Adipocyte (in vitro differentiated cells): ENCODE results near the gene ID2.

Source experiments
- DNase-seq: peaks from one replicate; pipeline ENCODE4 v3.0.0-alpha.2; 2015; ENCODE audit warnings: low read depth
- H3K27me3 ChIP-seq: replicated peaks from 2 replicates; pipeline ENCODE4 v1.7.0; 2013; ENCODE audit warnings: mild to moderate bottlenecking, low read length, moderate library complexity; ENCODE audit not compliant: control insufficient read depth, insufficient read depth
- H3K36me3 ChIP-seq: 2 replicates; pipeline ENCODE4 v1.7.0; 2013; ENCODE audit warnings: low read length, mild to moderate bottlenecking, moderate library complexity; ENCODE audit not compliant: control insufficient read depth, insufficient read depth, severe bottlenecking
- H3K4me1 ChIP-seq: 2 replicates; pipeline ENCODE4 v1.7.0; 2013; ENCODE audit warnings: mild to moderate bottlenecking, low read length, moderate library complexity; ENCODE audit not compliant: control insufficient read depth, insufficient read depth
- H3K4me3 ChIP-seq: 2 replicates; pipeline ENCODE4 v1.7.0; 2013; ENCODE audit warnings: mild to moderate bottlenecking, low read length, moderate library complexity
- H3K9ac ChIP-seq: 2 replicates; pipeline ENCODE4 v1.7.0; 2013; ENCODE audit warnings: mild to moderate bottlenecking, low read length, moderate library complexity
- H3K9me3 ChIP-seq: 2 replicates; pipeline ENCODE4 v1.7.0; 2013; ENCODE audit warnings: mild to moderate bottlenecking, low read length, moderate library complexity; ENCODE audit not compliant: control insufficient read depth

The ID2 gene, protein sequence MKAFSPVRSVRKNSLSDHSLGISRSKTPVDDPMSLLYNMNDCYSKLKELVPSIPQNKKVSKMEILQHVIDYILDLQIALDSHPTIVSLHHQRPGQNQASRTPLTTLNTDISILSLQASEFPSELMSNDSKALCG

DNA sequence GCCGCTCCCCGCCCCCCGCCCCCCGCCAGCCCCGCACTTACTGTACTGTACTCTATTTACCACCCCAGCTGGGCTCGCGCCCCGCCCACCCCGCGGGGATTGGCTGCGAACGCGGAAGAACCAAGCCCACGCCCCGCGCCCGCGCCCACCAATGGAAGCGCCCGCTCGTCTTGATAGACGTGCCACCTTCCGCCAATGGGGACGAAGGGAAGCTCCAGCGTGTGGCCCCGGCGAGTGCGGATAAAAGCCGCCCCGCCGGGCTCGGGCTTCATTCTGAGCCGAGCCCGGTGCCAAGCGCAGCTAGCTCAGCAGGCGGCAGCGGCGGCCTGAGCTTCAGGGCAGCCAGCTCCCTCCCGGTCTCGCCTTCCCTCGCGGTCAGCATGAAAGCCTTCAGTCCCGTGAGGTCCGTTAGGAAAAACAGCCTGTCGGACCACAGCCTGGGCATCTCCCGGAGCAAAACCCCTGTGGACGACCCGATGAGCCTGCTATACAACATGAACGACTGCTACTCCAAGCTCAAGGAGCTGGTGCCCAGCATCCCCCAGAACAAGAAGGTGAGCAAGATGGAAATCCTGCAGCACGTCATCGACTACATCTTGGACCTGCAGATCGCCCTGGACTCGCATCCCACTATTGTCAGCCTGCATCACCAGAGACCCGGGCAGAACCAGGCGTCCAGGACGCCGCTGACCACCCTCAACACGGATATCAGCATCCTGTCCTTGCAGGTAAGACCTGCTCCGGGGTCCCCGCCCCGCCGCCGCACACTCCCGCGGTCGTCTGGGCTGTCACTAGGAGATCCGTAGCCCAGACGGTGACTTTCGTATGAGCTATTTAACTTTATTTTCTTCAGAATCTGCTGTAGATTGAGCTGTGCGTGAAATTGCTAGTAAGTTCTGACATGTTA, at the start of gene ID2:
Gene ID2, plus strand, starts transcription at position 271 of the 907 bp plus-strand sequence. Its CDS starts 110 bp downstream, at position 381.
- peak; percentile 99 for DNase-seq
- peak within 1 kb of the TSS; percentile 91 for H3K4me3 ChIP-seq

DNA sequence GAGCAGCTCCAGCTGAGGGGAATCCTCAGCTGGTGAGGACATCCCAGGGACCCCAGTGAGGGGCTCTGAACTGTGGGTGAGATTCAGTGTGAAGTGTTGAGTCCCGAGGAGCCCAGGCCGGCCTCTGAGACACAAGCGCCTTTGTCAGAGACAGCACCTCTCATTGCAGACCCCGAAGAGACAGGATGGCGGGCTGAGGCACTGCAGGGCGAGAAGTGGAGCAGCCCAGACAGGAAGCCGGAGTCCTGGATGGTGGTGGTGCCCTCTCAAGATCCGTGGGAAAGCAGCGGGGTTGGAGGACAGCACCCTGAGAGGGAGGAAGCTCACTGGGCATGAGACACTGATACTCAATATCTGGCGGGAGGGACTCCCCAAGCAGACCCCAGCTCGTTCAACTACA, 49.1 kb upstream of the ID2 start:
- peaks cover 8% of the 10 kb centered on the region for H3K27me3 ChIP-seq
- peaks cover 7% of the 10 kb centered on the region for H3K4me1 ChIP-seq
- no peaks in the 10 kb centered on the region for H3K9me3 ChIP-seq
- H3K36me3 ChIP-seq, result no peaks in the 10 kb centered on the region
- no peak for DNase-seq
- no peak overlapping the region for H3K9ac ChIP-seq
- H3K4me3 ChIP-seq, result no peak overlapping the region

More for the DNA sequence above, at the start of gene ID2:
- H3K4me1 ChIP-seq, result peaks cover 34% of the 10 kb centered on the region
- H3K9ac ChIP-seq, result peak within 1 kb of the TSS; percentile 98
- H3K27me3 ChIP-seq, result no peaks in the 10 kb centered on the region
- no peaks in the 10 kb centered on the region for H3K36me3 ChIP-seq
- H3K9me3 ChIP-seq, result no peaks in the 10 kb centered on the region

DNA sequence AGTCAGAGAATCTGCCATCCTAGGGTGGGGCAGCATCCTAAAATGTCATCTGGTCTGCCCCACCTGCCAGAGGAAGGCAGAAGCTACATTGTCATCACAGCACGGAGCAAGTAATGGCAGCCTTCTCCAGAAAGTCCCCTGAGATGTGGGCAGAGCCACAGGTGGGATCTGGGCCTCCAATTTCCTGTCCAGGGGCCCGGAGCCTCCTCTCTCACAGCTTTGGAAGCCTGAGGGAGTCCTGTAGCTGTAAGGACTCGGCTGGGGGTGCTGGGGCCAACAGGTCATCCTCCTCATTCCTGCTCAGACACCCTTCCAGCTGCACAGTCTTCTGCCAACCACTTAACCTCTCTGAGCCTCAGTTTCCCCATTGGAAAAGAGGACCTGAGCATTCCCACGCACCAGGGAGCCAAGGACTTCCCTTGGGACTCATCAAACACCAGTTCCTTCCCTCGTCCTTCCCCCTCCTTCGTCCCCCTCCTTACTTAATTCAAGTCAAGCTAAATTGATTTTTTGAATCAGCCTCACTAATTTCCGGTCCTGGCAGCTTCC, 48.6 kb upstream of the ID2 start:
- no peaks in the 10 kb centered on the region for H3K9me3 ChIP-seq
- DNase-seq, result no peak
- H3K27me3 ChIP-seq, result peaks cover 8% of the 10 kb centered on the region
- H3K4me3 ChIP-seq, result no peak overlapping the region
- H3K9ac ChIP-seq, result no peak overlapping the region
- peaks cover 7% of the 10 kb centered on the region for H3K4me1 ChIP-seq
- H3K36me3 ChIP-seq, result no peaks in the 10 kb centered on the region

- peak; percentile 68 for DNase-seq
- Histone ChIP-seq H3K9ac (no peak overlapping the region), H3K27me3 (peaks cover 8% of the 10 kb centered on the region), H3K4me3 (no peak overlapping the region), H3K9me3 (no peaks in the 10 kb centered on the region), H3K4me1 (peaks cover 7% of the 10 kb centered on the region), H3K36me3 (no peaks in the 10 kb centered on the region)
These were observed 48.0 kb upstream of the ID2 start for GRCh38 chr2:8633735-8634313.

DNA sequence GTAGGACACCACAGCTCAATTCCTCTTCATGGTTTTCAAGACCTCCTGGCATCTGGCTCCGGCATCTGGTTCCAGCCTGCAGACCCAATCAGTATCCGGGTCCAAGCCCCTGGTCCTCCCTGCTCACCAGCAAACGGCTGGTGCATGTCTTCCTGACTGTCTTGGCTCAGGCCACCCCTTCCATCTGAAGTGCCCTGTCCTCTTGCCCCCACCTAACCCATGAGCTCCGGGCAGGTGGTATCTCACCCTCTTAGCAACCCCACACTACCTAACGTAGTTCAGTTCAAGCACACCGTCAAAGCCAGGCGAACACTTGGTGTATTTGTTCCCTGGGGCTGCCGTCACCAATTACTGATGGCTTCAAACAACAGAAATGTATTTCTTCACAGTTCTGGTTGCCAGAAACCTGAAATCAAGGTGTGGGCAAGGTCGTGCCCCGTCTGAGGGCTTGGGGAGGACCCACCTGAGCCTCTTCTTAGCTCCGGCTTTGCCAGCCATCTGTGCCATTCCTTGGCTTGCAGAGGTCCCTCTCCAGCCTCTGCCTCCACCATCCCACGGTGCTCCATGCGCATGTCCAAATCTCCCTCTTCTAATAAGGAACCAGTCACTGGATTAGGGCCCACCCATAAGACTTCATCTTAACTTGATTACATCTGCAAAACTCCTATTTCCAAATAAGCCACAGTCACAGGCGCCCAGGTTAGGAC, 47.2 kb upstream of the ID2 start:
- DNase-seq, result no peak
- no peak overlapping the region for H3K9ac ChIP-seq
- no peaks in the 10 kb centered on the region for H3K36me3 ChIP-seq
- no peaks in the 10 kb centered on the region for H3K9me3 ChIP-seq
- H3K4me3 ChIP-seq, result no peak overlapping the region
- peaks cover 7% of the 10 kb centered on the region for H3K4me1 ChIP-seq
- H3K27me3 ChIP-seq, result peaks cover 6% of the 10 kb centered on the region

DNA sequence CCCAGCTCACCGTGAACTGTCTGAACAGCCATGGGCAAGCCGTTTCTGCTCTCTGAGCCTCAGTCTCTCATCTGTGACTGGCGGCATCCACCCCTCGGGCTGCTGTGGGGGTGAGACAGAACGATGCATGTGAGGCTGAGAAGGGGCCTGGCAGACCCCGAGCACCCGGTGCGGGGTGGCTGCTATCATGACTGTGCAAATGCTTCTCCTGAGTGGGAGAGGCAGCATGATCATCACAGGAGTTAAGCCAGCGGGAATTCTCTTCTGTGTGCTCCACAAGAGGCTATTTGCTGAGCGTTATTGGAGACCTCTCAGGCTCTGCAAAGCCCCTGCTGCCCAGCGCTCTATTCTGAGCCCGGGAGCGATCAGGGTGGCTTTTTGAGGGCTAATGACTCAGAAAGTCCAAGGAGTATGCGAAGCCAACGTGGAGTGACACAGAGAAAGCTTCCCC, 45.8 kb upstream of the ID2 start:
- Histone ChIP-seq H3K4me1 (peaks cover 7% of the 10 kb centered on the region), H3K27me3 (peaks cover 4% of the 10 kb centered on the region), H3K9ac (no peak overlapping the region), H3K36me3 (no peaks in the 10 kb centered on the region), H3K4me3 (no peak overlapping the region), H3K9me3 (no peaks in the 10 kb centered on the region)
- DNase-seq, result no peak

DNA sequence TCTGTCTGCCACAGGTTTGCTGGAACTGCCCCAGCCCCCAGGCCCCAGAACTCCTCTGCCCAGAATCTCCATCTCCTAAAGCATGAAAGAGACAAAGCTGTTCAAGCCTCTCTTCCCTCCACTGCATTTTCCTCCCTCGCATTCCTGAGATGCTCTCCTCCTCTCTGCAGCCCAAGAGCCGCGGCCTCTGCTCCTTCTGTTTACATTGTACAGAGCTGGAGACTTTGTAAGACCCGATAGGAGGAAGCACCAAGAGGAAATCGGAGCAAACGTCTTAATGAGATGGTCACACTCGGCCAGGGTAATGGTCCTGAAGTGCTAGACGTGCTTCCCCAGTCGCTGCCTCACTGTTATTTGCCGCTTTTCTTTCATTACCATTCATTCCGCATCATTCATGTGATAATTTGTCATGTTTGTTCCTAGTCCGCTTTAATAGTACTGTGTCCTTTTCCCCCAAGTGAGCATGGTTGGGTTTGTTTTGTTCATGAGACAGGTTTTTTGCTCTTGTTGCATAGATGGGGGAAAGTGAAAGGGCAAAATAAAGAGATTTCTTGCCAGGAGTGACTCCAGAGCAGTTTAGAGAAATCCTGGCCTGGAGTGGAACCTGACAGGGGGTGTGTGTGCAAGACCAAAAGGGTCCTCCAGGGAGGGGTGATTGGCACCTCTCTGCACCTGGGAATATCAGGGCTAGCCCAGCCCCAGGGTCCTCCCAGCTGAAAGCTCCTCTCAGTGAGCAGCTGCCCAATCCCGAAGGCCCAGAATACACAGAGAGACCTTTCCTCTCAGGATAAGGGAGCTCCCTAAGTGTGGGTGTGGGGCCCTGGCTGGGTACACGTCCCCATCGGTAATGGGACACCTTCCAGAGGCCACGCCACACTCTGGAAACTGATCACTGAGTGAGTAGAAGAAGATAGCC, 44.9 kb upstream of the ID2 start:
- Histone ChIP-seq H3K4me3 (peak overlapping the region; percentile 19), H3K27me3 (peaks cover 4% of the 10 kb centered on the region), H3K9me3 (no peaks in the 10 kb centered on the region), H3K9ac (no peak overlapping the region), H3K36me3 (no peaks in the 10 kb centered on the region), H3K4me1 (peaks cover 7% of the 10 kb centered on the region)
- DNase-seq, result peak; percentile 60

- Histone ChIP-seq H3K9me3 (no peaks in the 10 kb centered on the region), H3K4me1 (peaks cover 11% of the 10 kb centered on the region), H3K36me3 (no peaks in the 10 kb centered on the region), H3K27me3 (peaks cover 4% of the 10 kb centered on the region), H3K9ac (no peak overlapping the region), H3K4me3 (no peak overlapping the region)
- no peak for DNase-seq
These were observed 43.5 kb upstream of the ID2 start for GRCh38 chr2:8638327-8638726.

GRCh38 chr2:8639122-8639635, 42.7 kb upstream of the ID2 start:
- Histone ChIP-seq H3K36me3 (no peaks in the 10 kb centered on the region), H3K27me3 (no peaks in the 10 kb centered on the region), H3K9ac (no peak overlapping the region), H3K4me3 (no peak overlapping the region), H3K4me1 (peaks cover 19% of the 10 kb centered on the region), H3K9me3 (no peaks in the 10 kb centered on the region)
- no peak for DNase-seq

DNA sequence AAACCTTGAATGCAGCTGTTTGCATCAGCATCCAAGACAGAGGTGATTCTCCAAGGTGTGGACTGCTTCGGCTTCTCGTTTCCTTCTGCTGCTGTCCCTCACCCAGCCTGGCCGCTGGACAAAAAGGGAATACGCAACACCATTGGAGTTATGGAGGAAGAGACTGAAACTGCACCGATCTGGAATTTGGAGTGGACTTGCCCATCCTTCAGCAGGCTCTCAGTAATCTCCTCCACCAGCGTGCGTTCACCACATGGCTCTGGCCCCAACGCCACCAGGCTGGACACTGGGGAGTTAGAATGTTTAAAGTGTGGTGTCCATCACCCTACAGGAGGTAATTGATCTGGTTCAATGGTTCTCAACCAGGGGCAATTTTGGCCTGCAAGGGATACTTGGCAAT, 41.4 kb upstream of the ID2 start:
- no peak for DNase-seq
- peaks cover 24% of the 10 kb centered on the region for H3K4me1 ChIP-seq

More for the DNA sequence above, 41.4 kb upstream of the ID2 start:
- no peaks in the 10 kb centered on the region for H3K27me3 ChIP-seq
- H3K9me3 ChIP-seq, result no peaks in the 10 kb centered on the region
- no peak overlapping the region for H3K4me3 ChIP-seq
- no peak overlapping the region for H3K9ac ChIP-seq
- no peaks in the 10 kb centered on the region for H3K36me3 ChIP-seq
